Left colon (tissue), 2 donors: ENCODE results near the gene PLA2G2D. TPM values are rescaled to one million over a fixed set of nuclear protein-coding genes. Genes with fewer than 3 reads are reported as not detected.

Source experiments
- ATAC-seq: fragments of 200-7000 bp; cut with Tn5 transposase; one replicate; pipeline ENCODE4 v1.9.1; 2020; ENCODE audit warnings: mild to moderate bottlenecking, moderate library complexity
- DNase-seq, 2 donors: peaks; one replicate each; pipeline ENCODE4 v3.0.0-alpha.2; 2020
- intact Hi-C, 2 donors: fragments of 100-400 bp; cut with DNase I in 1 of 2; cut with micrococcal nuclease in 1 of 2; formaldehyde crosslinking; loops; one replicate each; pipeline versions ENCODE4 v1.11.2 to v1.14.0; 2022; cut with DNase I, micrococcal nuclease
- total RNA-seq, 2 donors: library from RNA; stranded (reverse); fragmentation: NEBNext Ultra II Directional; extraction: Animal tissue kit (Norgen Biotek cat#: 25700); gene quantifications; one replicate each; pipeline ENCODE4 v1.2.1, GENCODE V29; 2021
- donor health status: DM: no; HTN: no; CAD: no.
- donor health status: DM: yes; HTN: yes; CAD: no.

Gene PLA2G2D
- total RNA-seq, 2 donors from 2014 or later, result 0.31 TPM; not detected in 1

GRCh38 chr1:20100632-20101355 lies 18.5 kb downstream of the PLA2G2D start:
- peak; percentile 29 to 34 for DNase-seq
- peak; percentile 80 for ATAC-seq
- intact Hi-C loops, result loop anchor here in 1 of 2 donors (10.0 kb wide), 1 partner anchor 54 kb away; no protein-coding TSS in a partner anchor

GRCh38 chr1:20099533-20099932 lies 19.8 kb downstream of the PLA2G2D start:
- DNase-seq (no peak), ATAC-seq (no peak)
- intact Hi-C loops, result no loop called here

GRCh38 chr1:20096840-20097447 lies 22.4 kb downstream of the PLA2G2D start:
- intact Hi-C loops, result no loop called here
- DNase-seq (no peak), ATAC-seq (no peak)

- ATAC-seq (no peak), DNase-seq (no peak)
- intact Hi-C loops, result no loop called here
Observed at GRCh38 chr1:20095564-20096434, 23.5 kb downstream of the PLA2G2D start.

GRCh38 chr1:20093940-20094391 lies 25.4 kb downstream of the PLA2G2D start:
- intact Hi-C loops, result no loop called here
- ATAC-seq (no peak), DNase-seq (peak in 1 of 2 donors; percentile 40)

GRCh38 chr1:20093303-20093702 lies 26.0 kb downstream of the PLA2G2D start:
- ATAC-seq (no peak), DNase-seq (no peak)
- intact Hi-C loops, result no loop called here

- ATAC-seq (no peak), DNase-seq (no peak)
- intact Hi-C loops, result no loop called here
Observed at GRCh38 chr1:20090641-20091040, 28.7 kb downstream of the PLA2G2D start.

- DNase-seq (no peak), ATAC-seq (no peak)
- intact Hi-C loops, result no loop called here
Observed at GRCh38 chr1:20090119-20090518, 29.2 kb downstream of the PLA2G2D start.

GRCh38 chr1:20089328-20090077 lies 29.8 kb downstream of the PLA2G2D start:
- ATAC-seq, result no peak
- DNase-seq, result no peak
- intact Hi-C loops, result no loop called here

GRCh38 chr1:20087668-20088067 lies 31.7 kb downstream of the PLA2G2D start:
- ATAC-seq (no peak), DNase-seq (no peak)
- intact Hi-C loops, result no loop called here

- no peak for ATAC-seq
- intact Hi-C loops, result no loop called here
- DNase-seq, result no peak
Observed at GRCh38 chr1:20086800-20087199, 32.5 kb downstream of the PLA2G2D start.

- DNase-seq (no peak), ATAC-seq (peak; percentile 59)
- intact Hi-C loops, result no loop called here
Observed at GRCh38 chr1:20083178-20083944, 36.0 kb downstream of the PLA2G2D start.

GRCh38 chr1:20082772-20083171 lies 36.6 kb downstream of the PLA2G2D start:
- intact Hi-C loops, result no loop called here
- ATAC-seq, result no peak
- no peak for DNase-seq

- intact Hi-C loops, result no loop called here
- DNase-seq (no peak), ATAC-seq (no peak)
Observed at GRCh38 chr1:20081353-20081810, 38.0 kb downstream of the PLA2G2D start.

- intact Hi-C loops, result no loop called here
- ATAC-seq (no peak), DNase-seq (peak in 1 of 2 donors; percentile 35)
Observed at GRCh38 chr1:20080441-20081352, 38.6 kb downstream of the PLA2G2D start.

GRCh38 chr1:20079661-20080305 lies 39.6 kb downstream of the PLA2G2D start:
- no peak for DNase-seq
- ATAC-seq, result no peak
- intact Hi-C loops, result no loop called here

- intact Hi-C loops, result no loop called here
- DNase-seq (no peak), ATAC-seq (no peak)
Observed at GRCh38 chr1:20078711-20079110, 40.6 kb downstream of the PLA2G2D start.
